GM04504 (cell line): Measurements from ENCODE around the gene RABL6.
"Not testable (repeated sequence)": the region's sequence is repeated elsewhere in the genome, so short reads cannot be mapped to it uniquely, and the experiment has no call there.

ENCODE experiments used
- DNase-seq: peaks from one replicate; pipeline ENCODE4 v3.0.0-alpha.2; 2012; ENCODE audit warnings: low read depth

Gene RABL6

GRCh38 chr9:136796238-136796774 lies 11.4 kb upstream of the RABL6 start, which contains the start of gene CCDC183:
Gene CCDC183 (plus strand): TSS chr9:136796338. CDS start chr9:136796398, 60 bp downstream.
- no peak for DNase-seq

- DNase-seq = not testable (repeated sequence)
Observed at GRCh38 chr9:136796775-136797347, 10.9 kb upstream of the RABL6 start.

- DNase-seq = no peak
Observed at GRCh38 chr9:136798708-136799078, 9.1 kb upstream of the RABL6 start.

GRCh38 chr9:136799079-136799853 lies 8.5 kb upstream of the RABL6 start:
- no peak for DNase-seq

- no peak for DNase-seq
Observed at GRCh38 chr9:136799854-136800657, 7.7 kb upstream of the RABL6 start.

- no peak for DNase-seq
Observed at GRCh38 chr9:136802321-136802720, 5.4 kb upstream of the RABL6 start.

- not testable (repeated sequence) for DNase-seq
Observed at GRCh38 chr9:136803009-136803550, 4.7 kb upstream of the RABL6 start.

- DNase-seq = no peak
Observed at GRCh38 chr9:136803551-136804508, 3.9 kb upstream of the RABL6 start.

GRCh38 chr9:136804509-136805206 lies 3.1 kb upstream of the RABL6 start:
- no peak for DNase-seq

- DNase-seq = no peak
Observed at GRCh38 chr9:136805207-136805740, 2.5 kb upstream of the RABL6 start.

- DNase-seq = no peak
Observed at GRCh38 chr9:136806067-136806466, 1.7 kb upstream of the RABL6 start.

- DNase-seq = no peak
Observed at GRCh38 chr9:136806631-136807201, 1.0 kb upstream of the RABL6 start.

GRCh38 chr9:136808075-136808805 lies 492 bp downstream of the RABL6 start:
- DNase-seq = no peak

- DNase-seq = no peak
Observed at GRCh38 chr9:136808806-136809158, 1.0 kb downstream of the RABL6 start.

- DNase-seq = no peak
Observed at GRCh38 chr9:136814725-136815421, 7.1 kb downstream of the RABL6 start.

GRCh38 chr9:136815422-136815782 lies 7.7 kb downstream of the RABL6 start:
- no peak for DNase-seq

GRCh38 chr9:136820971-136821825 lies 13.4 kb downstream of the RABL6 start:
- DNase-seq = no peak
